Neuron (in vitro differentiated cells): Measurements from ENCODE around the gene TMEM109.

ENCODE experiments used
- H2AFZ ChIP-seq: one replicate; pipeline ENCODE4 v1.6.1; 2013; ENCODE audit warnings: low read depth, mild to moderate bottlenecking, inconsistent platforms, low read length, moderate library complexity
- H3K27me3 ChIP-seq: one replicate; pipeline ENCODE4 v1.6.1; 2013; ENCODE audit warnings: low read length; ENCODE audit not compliant: insufficient read depth
- H3K36me3 ChIP-seq: one replicate; pipeline ENCODE4 v1.6.1; 2013; ENCODE audit warnings: low read length; ENCODE audit not compliant: insufficient read depth
- H3K4me1 ChIP-seq: one replicate; pipeline ENCODE4 v1.6.1; 2013; ENCODE audit warnings: low read length; ENCODE audit not compliant: insufficient read depth
- H3K4me3 ChIP-seq: 2 replicates; pipeline ENCODE4 v1.5.1; 2013; ENCODE audit warnings: mild to moderate bottlenecking, low read length, moderate library complexity
- H3K9me3 ChIP-seq: one replicate; pipeline ENCODE4 v1.6.1; 2013; ENCODE audit warnings: low read length

The TMEM109 gene

DNA sequence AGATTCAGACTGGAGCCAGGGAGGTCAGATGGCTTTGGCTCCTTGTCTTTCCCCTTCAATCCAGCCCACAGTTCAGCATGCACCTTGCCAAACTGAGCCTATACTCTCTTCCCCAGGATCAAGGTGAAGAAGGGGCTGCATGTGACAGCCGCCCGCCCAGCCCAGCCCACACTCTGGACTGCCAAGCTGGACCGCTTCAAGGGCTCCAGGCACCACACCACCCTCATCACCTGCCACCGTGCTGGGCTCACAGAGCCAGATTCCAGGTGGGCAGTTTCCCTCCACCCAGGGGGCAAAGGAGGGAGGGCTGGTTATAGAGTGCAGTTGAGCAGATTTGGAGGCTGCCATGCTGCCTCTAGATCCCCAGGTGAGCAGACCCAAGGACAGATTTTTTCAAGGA lies 16.4 kb downstream of the TMEM109 start:
- Histone ChIP-seq H3K4me1 (peaks cover 15% of the 10 kb centered on the region), H3K36me3 (peaks cover 73% of the 10 kb centered on the region), H3K27me3 (no peaks in the 10 kb centered on the region), H3K9me3 (no peaks in the 10 kb centered on the region), H3K4me3 (no peak overlapping the region), H2AFZ (no peak overlapping the region)

DNA sequence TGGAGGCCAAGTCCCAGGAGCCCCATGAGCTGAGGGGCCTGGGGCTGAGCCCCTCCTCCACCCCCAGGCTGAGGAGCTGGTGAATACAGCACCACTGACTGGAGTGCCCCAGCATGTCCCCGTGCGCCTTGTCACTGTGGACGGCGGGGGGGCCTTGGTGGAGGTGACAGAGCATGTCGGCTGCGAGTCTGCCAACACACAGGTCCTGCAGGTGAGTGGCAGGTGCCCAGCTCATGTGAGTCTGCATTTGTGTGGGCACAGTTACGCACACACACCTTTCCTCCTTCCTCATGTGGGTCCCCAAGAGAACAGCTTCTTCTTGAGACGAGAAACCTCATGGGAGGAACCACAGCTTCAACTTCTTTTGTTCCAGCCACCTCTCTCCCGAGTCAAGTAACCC lies 18.0 kb downstream of the TMEM109 start:
- Histone ChIP-seq H3K27me3 (no peaks in the 10 kb centered on the region), H3K36me3 (peaks cover 76% of the 10 kb centered on the region), H3K9me3 (no peaks in the 10 kb centered on the region), H3K4me1 (peaks cover 3% of the 10 kb centered on the region), H3K4me3 (no peak overlapping the region), H2AFZ (no peak overlapping the region)

DNA sequence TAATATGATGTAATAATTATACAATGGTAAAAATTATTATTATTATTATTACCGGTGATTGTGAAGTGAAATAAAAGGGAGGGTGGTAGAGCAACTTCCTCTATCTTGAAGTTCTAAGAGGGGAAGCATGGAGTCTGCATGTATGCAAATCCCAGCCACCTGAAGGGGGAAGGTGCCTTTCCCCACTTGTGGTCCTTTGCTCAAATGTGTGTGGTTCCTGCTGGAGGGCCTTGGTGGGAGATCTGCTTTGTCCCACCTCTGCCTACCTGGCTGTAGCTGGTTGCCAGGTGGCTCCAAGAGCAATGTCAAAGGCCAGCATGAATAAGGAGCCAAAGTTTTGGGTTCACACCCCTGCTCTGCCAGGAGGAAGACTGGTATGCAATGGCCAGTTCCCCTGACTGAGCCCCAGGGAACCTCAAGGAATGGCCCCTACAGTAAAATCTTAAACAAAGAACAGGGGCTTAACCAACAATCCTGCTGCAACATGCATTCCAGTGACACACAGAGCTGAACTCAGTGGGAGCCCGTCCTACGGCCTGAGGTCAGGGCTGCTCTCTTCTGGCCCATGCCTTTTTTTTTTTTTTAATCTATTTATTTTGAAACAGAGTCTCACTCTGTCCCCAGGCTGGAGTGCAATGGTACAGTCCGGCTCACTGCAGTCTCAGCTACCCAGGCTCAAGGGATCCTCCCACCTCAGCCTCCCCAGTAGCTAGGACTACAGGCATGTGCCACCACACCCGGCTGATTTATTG lies 18.8 kb downstream of the TMEM109 start:
- Histone ChIP-seq H3K36me3 (peaks cover 74% of the 10 kb centered on the region), H3K9me3 (no peaks in the 10 kb centered on the region), H2AFZ (no peak overlapping the region), H3K4me3 (no peak overlapping the region), H3K4me1 (peaks cover 3% of the 10 kb centered on the region), H3K27me3 (no peaks in the 10 kb centered on the region)

DNA sequence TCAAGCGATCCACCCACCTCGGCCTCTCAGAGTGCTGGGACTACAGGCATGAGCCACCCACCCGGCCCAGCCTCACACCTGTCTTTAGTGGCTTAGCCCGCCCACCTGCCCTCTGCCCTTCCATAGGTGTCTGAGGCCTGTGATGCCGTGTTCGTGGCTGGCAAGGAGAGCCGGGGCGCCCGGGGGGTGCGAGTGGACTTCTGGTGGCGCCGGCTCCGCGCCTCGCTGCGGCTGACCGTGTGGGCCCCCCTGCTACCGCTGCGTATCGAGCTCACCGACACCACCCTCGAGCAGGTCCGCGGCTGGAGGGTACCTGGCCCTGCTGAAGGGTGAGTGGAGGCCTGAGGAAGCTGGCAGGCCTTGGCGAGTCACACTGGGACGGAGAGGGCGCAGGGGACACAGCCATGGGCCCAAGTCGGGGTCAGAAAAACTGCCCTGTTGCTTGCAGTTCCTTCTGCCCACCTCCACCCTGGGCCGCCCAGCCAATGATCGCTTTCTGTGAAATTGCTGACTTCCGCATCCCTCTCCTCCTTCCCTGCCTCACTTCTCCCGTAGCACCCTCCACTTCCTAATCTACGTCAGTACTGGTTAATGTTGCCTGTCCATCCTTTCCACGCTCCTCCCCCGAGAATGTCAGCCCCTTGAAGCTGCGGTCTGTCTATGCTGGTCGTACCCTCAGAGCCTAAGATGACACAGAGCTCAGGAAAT lies 19.6 kb downstream of the TMEM109 start:
- no peak overlapping the region for H3K4me3 ChIP-seq
- H3K4me1 ChIP-seq: peaks cover 10% of the 10 kb centered on the region
- no peaks in the 10 kb centered on the region for H3K9me3 ChIP-seq
- H3K36me3 ChIP-seq: peaks cover 67% of the 10 kb centered on the region
- H2AFZ ChIP-seq: no peak overlapping the region
- H3K27me3 ChIP-seq: no peaks in the 10 kb centered on the region

DNA sequence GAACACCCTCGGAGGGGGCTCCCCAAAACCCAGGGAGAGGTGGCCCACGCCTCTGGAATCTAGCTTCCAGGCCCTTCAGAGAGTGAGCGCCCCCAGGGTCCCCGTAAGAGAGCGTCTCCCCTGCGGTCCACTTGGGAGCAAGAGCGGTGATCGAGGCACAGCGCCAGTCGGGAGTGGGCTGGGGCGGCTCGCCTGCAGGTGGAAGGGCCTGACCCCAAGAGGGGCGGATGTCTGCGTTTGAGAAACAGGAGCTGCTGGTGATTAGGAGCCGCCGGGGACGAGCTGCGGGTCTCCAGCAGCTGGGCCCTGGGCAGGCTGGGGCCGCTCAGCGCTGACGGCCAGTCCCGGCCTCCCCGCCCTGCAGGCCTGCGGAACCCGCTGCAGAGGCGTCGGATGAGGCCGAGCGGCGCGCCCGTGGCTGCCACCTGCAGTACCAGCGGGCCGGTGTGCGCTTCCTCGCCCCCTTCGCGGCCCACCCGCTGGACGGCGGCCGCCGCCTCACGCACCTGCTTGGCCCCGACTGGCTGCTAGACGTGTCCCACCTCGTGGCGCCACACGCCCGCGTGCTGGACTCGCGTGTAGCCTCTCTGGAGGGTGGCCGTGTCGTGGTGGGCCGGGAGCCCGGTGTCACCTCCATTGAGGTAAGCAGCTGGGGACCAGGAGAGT lies 20.3 kb downstream of the TMEM109 start:
- Histone ChIP-seq H3K36me3 (peaks cover 61% of the 10 kb centered on the region), H3K4me1 (peaks cover 12% of the 10 kb centered on the region), H3K27me3 (no peaks in the 10 kb centered on the region), H2AFZ (no peak overlapping the region), H3K9me3 (no peaks in the 10 kb centered on the region), H3K4me3 (no peak overlapping the region)

DNA sequence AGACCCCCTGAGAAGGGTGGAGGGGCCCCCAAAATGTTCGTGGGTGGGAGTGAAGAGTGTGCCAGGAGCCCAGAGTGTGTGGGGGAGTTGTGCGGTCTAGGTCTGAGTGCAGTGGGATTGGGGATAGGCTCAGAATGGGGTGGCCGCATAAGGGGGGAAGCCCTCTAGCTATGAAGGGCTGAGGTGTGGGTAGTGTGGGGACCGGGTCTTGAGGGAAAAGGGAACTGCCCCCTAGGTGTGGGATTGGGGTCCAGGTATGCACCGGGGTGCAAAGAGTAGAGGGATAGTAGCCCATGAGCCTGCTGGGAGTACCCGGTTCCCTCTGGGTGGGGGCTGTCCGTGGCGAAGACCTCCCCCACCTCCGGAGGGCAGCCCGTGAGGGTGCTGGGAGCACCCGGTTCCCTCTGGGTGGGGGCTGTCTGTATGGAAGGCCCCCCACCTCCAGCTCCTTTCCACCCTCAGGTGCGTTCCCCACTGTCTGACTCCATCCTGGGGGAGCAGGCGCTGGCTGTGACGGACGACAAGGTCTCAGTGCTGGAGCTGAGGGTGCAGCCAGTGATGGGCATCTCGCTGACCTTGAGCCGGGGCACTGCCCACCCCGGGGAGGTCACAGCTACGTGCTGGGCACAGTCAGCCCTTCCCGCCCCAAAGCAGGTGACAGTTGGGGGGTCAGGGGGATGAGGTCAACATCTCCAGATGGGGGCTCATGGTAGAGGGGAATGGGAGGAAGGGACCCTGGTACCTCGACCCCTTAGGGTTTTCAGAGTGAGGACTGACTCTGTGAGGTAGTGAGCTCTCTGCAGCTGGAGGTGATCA lies 21.0 kb downstream of the TMEM109 start:
- H3K36me3 ChIP-seq: peaks cover 54% of the 10 kb centered on the region
- H3K4me3 ChIP-seq: no peak overlapping the region
- H3K27me3 ChIP-seq: no peaks in the 10 kb centered on the region
- no peaks in the 10 kb centered on the region for H3K9me3 ChIP-seq
- H3K4me1 ChIP-seq: peaks cover 12% of the 10 kb centered on the region
- H2AFZ ChIP-seq: no peak overlapping the region

DNA sequence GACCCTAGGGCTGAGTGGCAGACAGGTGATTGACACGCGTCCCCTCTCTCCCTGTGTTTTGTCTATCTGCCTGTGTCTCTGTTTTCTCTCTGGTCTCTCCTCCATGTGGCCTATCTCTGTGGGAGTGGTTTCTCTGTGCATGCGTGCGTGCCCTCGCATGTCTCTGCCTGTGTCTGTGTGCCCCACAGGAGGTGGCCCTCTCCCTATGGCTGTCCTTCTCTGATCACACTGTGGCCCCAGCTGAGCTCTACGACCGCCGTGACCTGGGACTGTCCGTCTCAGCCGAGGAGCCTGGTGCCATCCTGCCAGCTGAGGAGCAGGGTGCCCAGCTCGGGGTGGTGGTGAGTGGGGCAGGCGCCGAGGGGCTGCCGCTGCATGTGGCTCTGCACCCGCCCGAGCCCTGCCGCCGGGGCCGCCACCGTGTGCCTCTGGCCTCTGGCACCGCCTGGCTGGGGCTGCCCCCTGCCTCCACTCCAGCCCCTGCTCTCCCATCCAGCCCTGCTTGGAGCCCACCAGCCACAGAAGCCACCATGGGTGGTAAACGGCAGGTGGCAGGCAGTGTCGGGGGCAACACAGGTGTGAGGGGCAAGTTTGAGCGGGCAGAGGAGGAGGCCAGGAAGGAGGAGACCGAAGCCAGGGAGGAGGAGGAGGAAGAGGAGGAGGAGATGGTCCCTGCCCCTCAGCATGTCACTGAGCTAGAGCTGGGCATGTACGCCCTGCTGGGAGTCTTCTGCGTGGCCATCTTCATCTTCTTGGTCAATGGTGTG lies 21.9 kb downstream of the TMEM109 start:
- no peaks in the 10 kb centered on the region for H3K9me3 ChIP-seq
- H3K4me3 ChIP-seq: no peak overlapping the region
- no peaks in the 10 kb centered on the region for H3K27me3 ChIP-seq
- peaks cover 12% of the 10 kb centered on the region for H3K4me1 ChIP-seq
- H3K36me3 ChIP-seq: peaks cover 46% of the 10 kb centered on the region
- no peak overlapping the region for H2AFZ ChIP-seq

DNA sequence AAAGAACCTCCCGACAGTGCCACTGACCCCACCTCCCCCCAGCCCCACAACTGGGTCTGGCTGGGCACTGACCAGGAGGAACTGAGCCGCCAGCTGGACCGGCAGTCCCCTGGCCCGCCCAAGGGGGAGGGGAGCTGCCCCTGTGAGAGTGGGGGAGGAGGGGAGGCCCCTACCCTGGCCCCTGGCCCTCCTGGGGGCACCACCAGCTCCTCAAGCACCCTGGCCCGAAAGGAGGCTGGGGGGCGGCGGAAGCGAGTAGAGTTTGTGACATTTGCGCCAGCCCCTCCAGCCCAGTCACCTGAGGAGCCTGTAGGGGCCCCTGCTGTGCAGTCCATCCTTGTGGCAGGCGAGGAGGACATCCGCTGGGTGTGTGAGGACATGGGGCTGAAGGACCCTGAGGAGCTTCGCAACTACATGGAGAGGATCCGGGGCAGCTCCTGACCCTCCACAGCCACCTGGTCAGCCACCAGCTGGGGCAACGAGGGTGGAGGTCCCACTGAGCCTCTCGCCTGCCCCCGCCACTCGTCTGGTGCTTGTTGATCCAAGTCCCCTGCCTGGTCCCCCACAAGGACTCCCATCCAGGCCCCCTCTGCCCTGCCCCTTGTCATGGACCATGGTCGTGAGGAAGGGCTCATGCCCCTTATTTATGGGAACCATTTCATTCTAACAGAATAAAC lies 22.6 kb downstream of the TMEM109 start:
- Histone ChIP-seq H3K27me3 (no peaks in the 10 kb centered on the region), H3K4me3 (no peak overlapping the region), H3K9me3 (no peaks in the 10 kb centered on the region), H3K4me1 (peaks cover 12% of the 10 kb centered on the region), H2AFZ (no peak overlapping the region), H3K36me3 (peaks cover 38% of the 10 kb centered on the region)

DNA sequence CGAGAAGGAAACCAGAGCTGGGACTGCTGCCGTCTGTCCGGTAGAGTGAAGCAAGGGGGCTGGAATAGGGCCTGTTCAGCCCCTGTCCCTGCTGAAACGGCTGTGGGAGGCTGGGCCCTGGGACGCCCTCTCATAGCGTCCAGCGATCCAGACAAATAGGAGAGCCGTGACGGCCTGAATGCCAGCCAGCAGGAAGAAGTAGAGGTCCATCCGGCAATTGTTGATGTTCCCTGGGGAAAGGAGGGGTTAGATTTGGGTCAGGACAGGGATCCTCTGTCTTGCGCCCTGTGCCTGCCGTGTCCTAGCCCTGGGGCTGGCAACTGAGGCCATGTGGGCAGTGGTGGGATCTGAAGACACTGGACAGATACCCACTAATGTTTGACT lies 23.2 kb downstream of the TMEM109 start:
- Histone ChIP-seq H3K9me3 (no peaks in the 10 kb centered on the region), H3K4me1 (peaks cover 12% of the 10 kb centered on the region), H3K36me3 (peaks cover 33% of the 10 kb centered on the region), H3K4me3 (no peak overlapping the region), H3K27me3 (no peaks in the 10 kb centered on the region), H2AFZ (no peak overlapping the region)

DNA sequence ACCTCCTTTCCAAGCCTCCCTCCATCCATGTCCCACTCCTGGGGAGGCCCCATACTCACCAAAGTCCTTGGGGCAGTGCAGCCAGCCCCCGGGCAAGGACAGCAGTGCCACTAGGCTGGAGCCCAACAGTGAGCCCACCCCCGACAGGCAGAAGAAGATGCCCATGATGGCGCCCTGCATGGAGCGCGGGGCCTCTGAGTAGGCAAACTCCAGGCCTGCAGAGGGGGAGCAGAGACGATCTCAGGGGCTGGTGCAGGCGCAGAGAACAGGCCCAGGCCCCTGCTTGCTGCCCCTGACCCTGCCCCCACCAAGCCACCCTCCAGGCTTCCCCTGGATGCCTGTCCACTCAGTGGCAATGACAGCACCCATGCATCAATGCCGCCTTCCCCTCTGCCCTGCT lies 23.9 kb downstream of the TMEM109 start:
- Histone ChIP-seq H3K4me3 (no peak overlapping the region), H3K4me1 (peaks cover 9% of the 10 kb centered on the region)

DNA sequence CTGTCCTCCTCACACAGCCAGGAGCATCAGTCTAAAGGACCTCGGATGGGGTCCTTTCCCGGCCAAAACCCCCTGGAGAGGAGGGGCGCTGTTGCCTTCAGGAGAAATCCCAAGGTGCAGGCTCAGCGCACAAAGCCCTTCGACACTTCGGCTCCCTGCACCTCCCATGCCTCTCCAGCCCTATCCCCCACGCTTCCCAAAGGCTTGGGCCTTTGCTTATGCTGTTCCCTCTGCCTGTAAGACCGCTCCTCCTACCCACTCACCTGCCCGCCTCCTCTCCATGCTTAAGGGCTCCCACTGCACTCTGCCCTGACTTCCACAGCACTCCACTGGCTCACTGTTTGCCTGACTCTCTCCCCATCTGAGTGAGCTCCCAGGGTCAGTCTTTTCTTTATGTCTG lies 24.5 kb downstream of the TMEM109 start:
- no peak overlapping the region for H2AFZ ChIP-seq
- H3K9me3 ChIP-seq: no peaks in the 10 kb centered on the region
- no peaks in the 10 kb centered on the region for H3K27me3 ChIP-seq
- H3K4me3 ChIP-seq: no peak overlapping the region
- peaks cover 24% of the 10 kb centered on the region for H3K36me3 ChIP-seq
- H3K4me1 ChIP-seq: peaks cover 8% of the 10 kb centered on the region

More for the DNA sequence above, 23.9 kb downstream of the TMEM109 start:
- Histone ChIP-seq H2AFZ (no peak overlapping the region), H3K36me3 (peaks cover 26% of the 10 kb centered on the region), H3K27me3 (no peaks in the 10 kb centered on the region), H3K9me3 (no peaks in the 10 kb centered on the region)

DNA sequence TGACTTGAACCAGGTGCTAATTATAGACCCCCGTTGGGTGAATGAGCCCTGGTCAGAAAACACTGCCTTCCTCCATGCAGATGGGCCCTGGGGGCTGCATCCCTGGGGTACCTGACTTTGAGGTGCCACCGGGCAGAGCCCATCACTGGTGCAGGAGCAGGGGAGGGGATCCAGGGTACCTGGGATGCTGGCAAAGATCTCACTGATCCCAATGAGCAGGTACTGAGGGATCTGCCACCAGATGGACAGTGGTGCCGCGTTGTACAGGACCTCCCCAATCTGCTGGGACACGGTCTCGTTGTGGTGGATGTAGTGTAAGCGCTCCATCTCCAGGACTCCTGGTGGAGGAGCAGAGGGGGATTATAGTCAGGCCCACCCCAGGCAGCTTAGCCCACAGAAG lies 25.3 kb downstream of the TMEM109 start:
- Histone ChIP-seq H3K4me1 (peaks cover 8% of the 10 kb centered on the region), H3K4me3 (no peak overlapping the region), H3K27me3 (no peaks in the 10 kb centered on the region), H2AFZ (no peak overlapping the region), H3K9me3 (no peaks in the 10 kb centered on the region), H3K36me3 (peaks cover 17% of the 10 kb centered on the region)
